Measurements from ENCODE around the gene C1QTNF12. TPM values are rescaled to one million over a fixed set of nuclear protein-coding genes. Genes with fewer than 3 reads are reported as not detected.

C1QTNF12 gene, protein sequence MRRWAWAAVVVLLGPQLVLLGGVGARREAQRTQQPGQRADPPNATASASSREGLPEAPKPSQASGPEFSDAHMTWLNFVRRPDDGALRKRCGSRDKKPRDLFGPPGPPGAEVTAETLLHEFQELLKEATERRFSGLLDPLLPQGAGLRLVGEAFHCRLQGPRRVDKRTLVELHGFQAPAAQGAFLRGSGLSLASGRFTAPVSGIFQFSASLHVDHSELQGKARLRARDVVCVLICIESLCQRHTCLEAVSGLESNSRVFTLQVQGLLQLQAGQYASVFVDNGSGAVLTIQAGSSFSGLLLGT
- total RNA-seq, result 1.9 and 2.4 TPM in 2 replicates

GRCh38 chr1:1246577-1247340 lies at the start of gene C1QTNF12:
Gene C1QTNF12, minus strand, starts transcription at chr1:1246722. Its CDS starts 32 bp downstream, at chr1:1246690.

DNA sequence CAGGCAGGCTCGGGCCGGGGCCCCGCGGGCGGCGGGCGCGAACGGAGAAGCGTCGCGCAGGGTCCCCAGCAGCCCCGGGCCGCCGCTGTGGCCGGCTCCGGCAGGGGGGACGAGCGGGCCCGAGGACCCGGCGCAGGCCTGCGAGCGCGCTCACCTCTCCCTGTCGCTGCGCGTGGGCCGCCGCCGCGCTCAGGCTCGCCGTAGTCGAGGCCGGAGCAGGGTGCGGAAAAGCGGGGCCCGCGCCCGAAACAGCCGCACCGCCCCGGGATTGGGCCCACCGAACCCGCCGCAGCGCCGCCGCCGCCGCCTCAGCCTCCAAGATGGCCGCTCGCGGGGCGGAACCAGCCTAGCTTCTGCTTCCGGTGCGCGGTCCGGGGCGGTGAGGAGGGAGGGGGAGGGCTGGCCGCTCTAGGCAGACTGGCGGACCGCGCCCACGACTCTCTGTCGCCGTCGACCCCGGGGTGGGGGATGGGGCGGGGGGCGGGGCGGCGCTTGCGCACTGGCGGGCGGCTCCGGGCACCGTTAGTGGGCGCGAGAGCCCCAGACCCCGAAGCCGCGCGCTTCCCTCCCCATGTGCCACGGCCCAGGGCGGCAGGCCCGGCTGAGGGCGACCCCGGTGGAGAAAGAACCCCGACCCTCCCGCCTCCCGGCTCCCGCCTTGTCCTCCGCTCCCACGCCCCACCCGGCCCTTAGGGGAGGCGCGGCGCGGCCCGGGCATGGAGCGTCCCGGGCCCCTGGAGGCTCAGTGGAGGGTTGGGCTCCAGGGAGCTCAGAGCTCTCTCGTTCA lies 27.2 kb upstream of the C1QTNF12 start, which contains the start of gene UBE2J2:
Gene UBE2J2 (minus strand): TSS at position 343 of the 787 bp plus-strand sequence. CDS start 5,862 bp downstream, outside the sequence.

DNA sequence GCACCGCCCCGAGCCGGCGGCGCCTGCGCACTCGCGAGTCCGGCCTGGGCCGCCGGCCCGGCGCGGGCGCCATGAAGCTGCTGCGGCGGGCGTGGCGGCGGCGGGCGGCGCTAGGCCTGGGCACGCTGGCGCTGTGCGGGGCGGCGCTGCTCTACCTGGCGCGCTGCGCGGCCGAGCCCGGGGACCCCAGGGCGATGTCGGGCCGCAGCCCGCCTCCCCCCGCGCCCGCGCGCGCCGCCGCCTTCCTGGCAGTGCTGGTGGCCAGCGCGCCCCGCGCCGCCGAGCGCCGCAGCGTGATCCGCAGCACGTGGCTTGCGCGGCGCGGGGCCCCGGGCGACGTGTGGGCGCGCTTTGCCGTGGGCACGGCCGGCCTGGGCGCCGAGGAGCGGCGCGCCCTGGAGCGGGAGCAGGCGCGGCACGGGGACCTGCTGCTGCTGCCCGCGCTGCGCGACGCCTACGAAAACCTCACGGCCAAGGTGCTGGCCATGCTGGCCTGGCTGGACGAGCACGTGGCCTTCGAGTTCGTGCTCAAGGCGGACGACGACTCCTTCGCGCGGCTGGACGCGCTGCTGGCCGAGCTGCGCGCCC lies 14.2 kb downstream of the C1QTNF12 start, which contains the start of gene B3GALT6:
Gene B3GALT6 (plus strand): TSS at position 30 of the 588 bp plus-strand sequence. CDS start 42 bp downstream, at position 72.

GRCh38 chr1:1231400-1232207 lies 14.9 kb downstream of the C1QTNF12 start, which contains the start of gene SDF4:
Gene SDF4, minus strand, starts transcription at chr1:1232001. Its CDS starts 3,229 bp downstream, at chr1:1228772.

DNA sequence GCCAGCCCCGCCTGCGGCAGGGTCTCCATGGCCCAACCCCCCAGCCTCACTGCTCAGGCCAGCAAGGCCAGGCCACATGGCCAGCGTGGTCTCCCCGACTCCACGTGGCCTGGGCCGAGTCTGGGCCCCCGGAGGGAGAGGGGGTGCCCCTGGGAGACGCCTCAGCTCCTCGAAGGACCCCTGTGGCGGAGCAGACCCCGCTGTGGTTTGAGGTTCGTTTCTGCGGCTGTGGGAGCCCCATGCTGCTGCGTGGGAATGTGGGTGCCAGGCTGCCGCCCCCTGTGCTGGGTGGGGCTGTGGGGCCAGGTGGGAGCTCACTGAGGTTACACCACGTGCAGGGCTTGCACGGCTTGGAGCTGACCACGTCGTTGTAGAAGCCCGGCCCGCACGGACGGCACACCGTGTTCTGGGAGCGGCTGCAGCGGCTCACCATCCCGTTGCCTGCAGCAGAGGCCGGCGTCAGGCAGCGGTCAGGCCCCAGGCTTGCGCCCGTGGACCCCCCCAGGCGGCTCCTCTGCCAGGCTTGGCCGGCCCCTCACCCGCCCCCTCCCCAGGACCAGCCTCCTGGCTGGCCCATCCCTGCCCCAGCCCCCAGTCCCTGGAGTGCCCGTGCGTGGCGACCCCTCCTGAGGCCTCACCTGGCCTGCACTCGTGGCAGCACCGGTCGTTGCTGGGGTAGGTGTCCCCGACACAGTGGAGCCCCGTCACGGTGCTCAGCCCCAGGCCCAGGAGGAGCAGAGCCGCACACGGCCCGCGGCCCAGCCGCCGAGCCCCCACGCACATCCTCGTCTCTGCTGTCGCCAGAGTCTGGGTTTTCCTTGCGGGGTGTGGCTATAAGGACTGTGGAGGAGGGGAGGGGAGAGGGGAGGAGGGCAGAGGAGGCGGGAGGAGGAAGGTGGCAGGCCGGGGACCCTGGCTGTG lies 32.9 kb downstream of the C1QTNF12 start, which contains the start of gene TNFRSF4:
Gene TNFRSF4 (minus strand): TSS at position 809 of the 921 bp plus-strand sequence. CDS start 26 bp downstream, at position 783.

GRCh38 chr1:1206376-1206965 lies 40.1 kb downstream of the C1QTNF12 start, which contains the start of gene TNFRSF18:
Gene TNFRSF18, minus strand, starts transcription at chr1:1206592. Its CDS starts 21 bp downstream, at chr1:1206571.

Other genes with a start within 250 kb of the C1QTNF12 start
- 62.2 and 126 TPM in 2 replicates for gene HES4, start 246.6 kb downstream of the C1QTNF12 start, total RNA-seq
- 43.3 and 86.5 TPM in 2 replicates for gene ISG15, start 233.2 kb downstream of the C1QTNF12 start, total RNA-seq
- 187 and 236 TPM in 2 replicates for gene AGRN, start 226.6 kb downstream of the C1QTNF12 start, total RNA-seq
- gene RNF223, start 172.4 kb downstream of the C1QTNF12 start, total RNA-seq, result 3.8 and 5.1 TPM in 2 replicates
- gene C1orf159, start 130.6 kb downstream of the C1QTNF12 start, total RNA-seq, result 8.0 and 10.2 TPM in 2 replicates
- not detected in 2 replicates for gene TTLL10, start 72.8 kb downstream of the C1QTNF12 start, total RNA-seq
- 0.64 and 1.9 TPM in 2 replicates for gene TNFRSF18, start 40.1 kb downstream of the C1QTNF12 start, total RNA-seq
- not detected in 2 replicates for gene TNFRSF4, start 32.6 kb downstream of the C1QTNF12 start, total RNA-seq
- gene SDF4, start 14.7 kb downstream of the C1QTNF12 start, total RNA-seq, result 73.1 and 76.6 TPM in 2 replicates
- 28.8 and 37.8 TPM in 2 replicates for gene B3GALT6, start 14.5 kb downstream of the C1QTNF12 start, total RNA-seq
- gene UBE2J2, start 27.1 kb upstream of the C1QTNF12 start, total RNA-seq, result 45.2 and 48.0 TPM in 2 replicates
- gene SCNN1D, start 33.7 kb upstream of the C1QTNF12 start, total RNA-seq, result 0.21 and 0.96 TPM in 2 replicates
- 35.0 and 38.1 TPM in 2 replicates for gene ACAP3, start 61.2 kb upstream of the C1QTNF12 start, total RNA-seq
- 25.1 and 36.7 TPM in 2 replicates for gene PUSL1, start 61.9 kb upstream of the C1QTNF12 start, total RNA-seq
- 53.9 and 67.0 TPM in 2 replicates for gene INTS11, start 77.9 kb upstream of the C1QTNF12 start, total RNA-seq
- gene CPTP, start 78.1 kb upstream of the C1QTNF12 start, total RNA-seq, result 17.1 and 23.1 TPM in 2 replicates
- gene TAS1R3, start 84.6 kb upstream of the C1QTNF12 start, total RNA-seq, result 0.21 TPM in 1 of 2 replicates, not detected in the other
- gene DVL1, start 102.7 kb upstream of the C1QTNF12 start, total RNA-seq, result 262 and 265 TPM in 2 replicates
- gene MXRA8, start 111.8 kb upstream of the C1QTNF12 start, total RNA-seq, result 2.8 and 12.0 TPM in 2 replicates
- gene AURKAIP1, start 128.5 kb upstream of the C1QTNF12 start, total RNA-seq, result 138 and 166 TPM in 2 replicates
- 75.2 and 80.1 TPM in 2 replicates for gene CCNL2, start 152.6 kb upstream of the C1QTNF12 start, total RNA-seq
- 56.1 and 74.5 TPM in 2 replicates for gene MRPL20, start 160.6 kb upstream of the C1QTNF12 start, total RNA-seq
- gene ANKRD65, start 174.6 kb upstream of the C1QTNF12 start, total RNA-seq, result 11.6 and 15.1 TPM in 2 replicates
- gene VWA1, start 189.0 kb upstream of the C1QTNF12 start, total RNA-seq, result 13.0 and 14.1 TPM in 2 replicates
- gene ATAD3C, start 203.0 kb upstream of the C1QTNF12 start, total RNA-seq, result not detected in 2 replicates
- gene ATAD3B, start 225.0 kb upstream of the C1QTNF12 start, total RNA-seq, result 13.0 and 22.4 TPM in 2 replicates